ENCODE measurements around the gene TRRAP.

The TRRAP gene

DNA sequence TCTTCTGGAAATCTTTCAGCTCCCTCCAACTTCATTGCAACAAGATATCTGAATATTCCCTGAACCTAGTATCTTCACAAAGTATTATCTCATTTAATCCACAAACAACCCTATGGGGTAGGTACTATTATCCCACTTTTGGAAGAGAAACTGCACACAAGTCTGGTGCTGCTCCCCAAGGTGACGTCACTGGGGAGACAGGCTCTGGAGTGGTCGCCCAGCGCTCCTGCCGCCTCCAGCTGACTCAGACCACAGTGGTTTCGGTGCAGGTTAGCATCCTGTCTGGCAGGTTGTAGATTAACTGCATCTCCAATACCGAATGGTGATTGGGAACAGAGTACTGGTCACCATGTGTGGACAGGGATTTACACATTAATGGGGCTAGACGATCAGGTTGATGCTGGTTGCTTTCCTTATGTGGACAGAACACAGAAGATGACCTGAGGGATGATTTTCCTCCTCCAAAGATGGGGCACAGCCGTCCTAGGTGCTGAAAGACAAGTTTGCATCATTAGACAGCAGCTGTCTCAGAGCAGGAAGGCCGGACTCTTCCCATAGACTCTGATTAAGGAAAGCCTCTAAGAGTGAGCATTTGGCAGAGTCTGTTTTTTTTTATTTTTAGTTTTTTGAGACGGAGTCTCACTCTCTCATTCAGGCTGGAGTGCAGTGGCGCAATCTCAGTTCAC, 128.6 kb downstream of the TRRAP start:
- DNase-seq (ENCODE audit: low read depth), result no peak

DNA sequence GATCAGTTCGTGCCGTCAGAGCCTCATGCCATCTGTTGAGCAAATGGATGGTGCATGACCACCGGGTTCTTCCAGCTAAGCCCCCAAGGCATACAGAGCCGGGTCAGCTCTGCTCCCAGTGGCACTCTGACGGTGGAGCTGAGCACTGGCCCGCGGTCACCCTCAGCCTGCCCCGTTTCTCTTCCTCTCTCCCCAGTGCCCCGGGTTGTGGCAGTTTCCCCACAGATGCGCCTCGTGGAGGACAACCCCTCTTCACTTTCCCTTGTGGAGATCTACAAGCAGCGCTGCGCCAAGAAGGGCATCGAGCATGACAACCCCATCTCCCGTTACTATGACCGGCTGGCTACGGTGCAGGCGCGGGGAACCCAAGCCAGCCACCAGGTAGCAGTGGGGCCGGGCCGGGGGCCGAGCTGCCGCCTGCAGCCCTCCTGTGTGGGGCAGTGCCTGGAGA, 129.9 kb downstream of the TRRAP start:
- no peak for DNase-seq (ENCODE audit: low read depth)

DNA sequence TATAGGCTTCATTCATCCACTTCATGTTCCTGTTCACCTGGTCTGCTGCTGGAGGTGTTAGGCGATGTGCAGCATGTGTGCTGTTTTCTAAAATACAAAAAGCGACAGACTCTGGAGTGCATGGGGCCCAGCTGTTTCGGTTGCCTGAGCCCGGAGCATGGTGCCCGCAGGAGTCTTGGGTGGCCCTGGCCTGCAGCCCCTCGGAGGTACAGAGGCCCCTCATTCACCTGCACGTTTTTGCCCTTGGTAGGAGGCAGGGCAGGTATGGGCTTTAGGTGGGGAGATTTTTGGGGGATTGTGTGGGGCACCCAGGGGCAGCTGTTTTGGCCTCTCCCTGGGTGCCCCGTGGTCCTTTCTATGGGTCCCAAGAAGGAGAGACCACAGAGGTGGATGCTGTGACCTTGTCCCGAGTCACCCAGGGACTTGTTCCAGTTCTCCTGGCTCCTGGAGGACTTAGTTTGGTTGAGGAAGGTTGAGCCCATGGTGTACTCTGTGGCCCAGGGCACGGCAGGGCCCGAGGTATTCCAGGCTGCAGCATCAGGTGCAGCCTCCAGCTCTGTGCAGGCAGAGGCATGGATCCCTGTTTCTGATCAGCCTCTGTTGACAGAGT, 130.7 kb downstream of the TRRAP start:
- DNase-seq (ENCODE audit: low read depth), result no peak

DNA sequence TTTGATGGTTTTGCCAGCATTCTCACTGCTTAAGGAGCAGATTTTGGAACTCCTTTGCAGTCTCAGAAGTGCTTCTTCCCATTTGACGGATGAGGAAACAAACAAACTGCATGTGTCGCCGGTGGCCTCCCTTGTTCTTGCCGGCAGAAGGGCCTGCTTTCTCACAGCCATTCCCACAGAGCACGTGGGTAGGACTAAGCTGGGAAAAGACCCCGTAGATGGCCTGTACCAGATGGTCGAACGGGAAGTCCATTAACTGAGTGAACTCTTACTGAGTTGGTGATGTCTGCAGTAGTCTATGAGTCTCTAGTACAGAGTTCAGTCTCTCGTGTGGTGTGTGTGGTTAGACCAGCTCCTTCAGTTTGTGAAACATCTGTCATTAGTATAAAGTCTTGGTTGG, 131.9 kb downstream of the TRRAP start:
- no peak for DNase-seq (ENCODE audit: low read depth)

- DNase-seq (ENCODE audit: low read depth), result no peak
Observed at GRCh38 chr7:99011341-99011705, 133.0 kb downstream of the TRRAP start.

- no peak for DNase-seq (ENCODE audit: low read depth)
Observed at GRCh38 chr7:99011706-99012404, 133.5 kb downstream of the TRRAP start.

GRCh38 chr7:99012722-99013121, 134.4 kb downstream of the TRRAP start:
- DNase-seq (ENCODE audit: low read depth), result no peak

GRCh38 chr7:99013266-99014112, 135.2 kb downstream of the TRRAP start:
- DNase-seq (ENCODE audit: low read depth), result no peak

DNA sequence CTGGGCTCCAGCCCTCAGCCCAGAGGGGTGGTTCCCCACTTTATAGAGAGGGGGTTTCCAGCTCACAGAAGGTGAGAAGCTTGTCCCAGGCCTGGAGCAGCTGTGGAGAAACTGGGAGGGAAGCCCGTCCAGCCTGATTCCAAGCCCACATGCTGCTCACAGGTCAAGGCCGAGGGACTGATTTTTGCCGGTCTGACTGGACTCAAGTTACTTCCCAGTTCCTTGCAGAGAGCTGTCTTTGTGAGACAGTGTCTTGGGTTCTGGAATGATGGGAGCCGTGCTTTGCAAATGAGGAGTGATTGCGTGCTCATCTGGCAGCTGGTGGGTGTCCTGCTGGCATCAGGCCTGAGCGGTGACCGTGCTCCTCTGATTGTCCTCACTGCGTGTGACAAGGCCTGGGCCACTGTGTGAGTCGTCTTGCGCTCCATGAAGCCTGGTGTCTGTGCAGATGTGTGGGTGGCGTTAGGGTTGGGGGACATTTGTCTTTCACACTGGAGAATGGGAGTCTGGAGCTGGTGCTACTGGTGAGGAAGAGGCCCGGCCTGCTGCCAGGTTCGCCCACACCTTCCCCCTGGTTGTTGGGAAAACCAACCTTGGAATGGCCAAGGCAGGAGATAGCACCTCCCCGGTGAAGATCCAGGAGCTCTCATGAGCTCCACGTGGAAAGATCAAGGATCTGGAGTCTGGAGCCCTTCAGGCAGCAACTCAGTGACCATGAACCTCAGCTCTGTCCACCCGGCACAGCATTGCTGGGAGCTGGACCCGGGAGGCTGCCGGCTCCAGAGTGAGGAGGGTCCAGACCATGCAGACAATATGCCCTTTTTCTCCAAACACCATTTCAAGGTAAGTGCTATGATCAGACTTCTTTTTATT, 136.0 kb downstream of the TRRAP start:
- DNase-seq (ENCODE audit: low read depth), result no peak

DNA sequence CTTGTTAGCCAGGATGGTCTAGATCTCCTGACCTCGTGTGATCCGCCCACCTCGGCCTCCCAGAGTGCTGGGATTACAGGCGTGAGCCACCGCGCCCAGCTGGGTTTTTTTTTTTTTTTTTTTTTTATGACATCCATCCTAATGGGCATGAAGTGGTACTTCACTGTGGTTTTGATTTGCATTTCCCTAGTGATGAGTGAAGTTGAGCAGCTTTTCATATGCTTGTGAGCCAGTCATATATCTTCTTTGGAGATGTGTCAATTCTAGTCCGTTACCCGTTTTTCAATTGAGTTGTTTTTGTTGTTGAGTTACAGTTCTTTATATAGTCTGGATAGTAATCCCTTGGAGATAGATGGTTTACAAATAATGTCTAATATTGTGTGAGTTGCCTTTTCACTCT, 137.9 kb downstream of the TRRAP start:
- DNase-seq (ENCODE audit: low read depth), result no peak

GRCh38 chr7:99019523-99020412, 141.4 kb downstream of the TRRAP start:
- DNase-seq (ENCODE audit: low read depth), result no peak

DNA sequence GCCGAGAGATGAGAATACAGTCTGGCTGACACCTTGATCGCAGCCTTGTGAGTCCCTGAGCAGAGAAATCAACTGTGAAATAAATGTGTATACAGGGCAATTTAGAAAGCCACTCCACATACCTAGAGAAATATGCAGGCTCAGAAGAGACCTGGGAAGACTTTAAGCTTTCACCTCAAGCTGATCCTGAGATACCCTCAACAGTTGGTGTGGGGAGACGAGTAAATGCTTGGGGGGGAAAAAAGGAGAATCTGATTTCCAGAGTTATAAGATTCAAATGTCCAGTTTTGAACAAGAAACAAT, 142.0 kb downstream of the TRRAP start:
- no peak for DNase-seq (ENCODE audit: low read depth)

- no peak for DNase-seq (ENCODE audit: low read depth)
Observed at GRCh38 chr7:99021941-99022560, 143.7 kb downstream of the TRRAP start.

GRCh38 chr7:99024066-99024465, 145.7 kb downstream of the TRRAP start:
- DNase-seq (ENCODE audit: low read depth), result no peak

GRCh38 chr7:99027241-99027640, 148.9 kb downstream of the TRRAP start:
- DNase-seq (ENCODE audit: low read depth), result no peak

DNA sequence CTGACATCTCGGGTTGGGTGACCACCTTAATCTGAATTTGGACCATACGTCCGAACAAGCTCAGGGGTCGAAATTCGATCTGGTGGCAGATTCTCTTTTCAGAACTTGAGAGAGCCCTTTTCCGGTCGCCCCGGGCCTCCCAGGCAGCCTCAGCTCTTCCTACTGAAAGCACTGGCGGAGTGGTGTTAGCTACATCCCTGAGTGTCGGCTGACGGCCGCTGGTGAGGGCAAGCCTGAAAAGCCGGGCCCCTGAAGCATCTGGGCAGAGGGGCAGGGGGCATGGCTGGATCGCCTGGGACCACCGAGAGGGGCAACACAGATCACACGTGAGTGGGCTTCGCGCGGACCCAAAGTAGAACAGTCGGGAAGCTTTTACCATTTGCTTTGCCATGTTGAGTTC, 149.5 kb downstream of the TRRAP start:
- DNase-seq (ENCODE audit: low read depth), result no peak

DNA sequence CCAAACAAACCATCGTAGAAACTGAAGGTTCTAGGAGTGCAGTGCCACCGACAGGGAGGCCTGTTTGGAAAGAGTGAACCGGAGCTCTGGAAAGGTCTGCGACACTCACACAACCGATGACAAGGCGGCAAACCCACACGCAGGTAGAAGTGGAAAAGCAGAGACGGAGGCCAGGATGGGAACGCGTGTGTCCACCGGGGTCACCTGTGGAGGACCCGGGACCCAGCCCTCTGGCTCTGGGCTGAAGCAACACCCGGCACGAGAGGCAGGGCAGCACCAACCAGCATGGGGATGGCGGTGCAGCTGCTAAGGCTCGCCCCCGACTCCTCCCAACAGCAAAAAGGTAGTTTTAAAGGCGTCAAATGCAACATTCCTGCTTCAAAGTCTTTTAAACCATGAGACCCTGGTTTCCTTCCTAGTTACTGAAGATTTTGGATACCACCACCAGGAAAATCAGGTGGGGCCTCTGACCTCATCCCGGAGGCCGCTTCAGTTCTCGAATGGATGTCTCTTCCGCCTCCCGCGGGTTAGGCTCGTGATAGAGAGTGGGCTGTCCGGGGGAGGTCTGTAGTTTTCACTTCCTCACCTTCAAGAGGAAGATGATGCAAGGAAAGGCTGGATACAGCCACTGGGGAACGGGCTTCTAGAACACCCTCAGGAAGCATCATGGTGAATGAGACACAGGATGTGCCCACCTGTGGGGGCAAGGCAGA, 150.1 kb downstream of the TRRAP start:
- DNase-seq (ENCODE audit: low read depth), result no peak

- DNase-seq (ENCODE audit: low read depth), result peak; percentile 17
Observed at GRCh38 chr7:99029466-99030435, 151.4 kb downstream of the TRRAP start.
